Heart left ventricle (tissue), 16 donors: ENCODE results near the gene FXYD7. TPM values are rescaled to one million over a fixed set of nuclear protein-coding genes. Genes with fewer than 3 reads are reported as not detected.
A peak's percentile ranks its signal among the peaks of the same experiment; 100 is the strongest.
"Not testable (repeated sequence)": the region's sequence is repeated elsewhere in the genome, so short reads cannot be mapped to it uniquely, and the experiment has no call there.

ENCODE experiments used
- ATAC-seq, 4 donors: fragments of 200-7000 bp; cut with Tn5 transposase; one replicate each; pipeline ENCODE4 v1.9.1; 2020 to 2022; ENCODE audit warnings: moderate library complexity in 4 of 4, mild to moderate bottlenecking in 3 of 4, moderate number of reproducible peaks in 1 of 4
- DNase-seq, 5 donors: peaks; one replicate each; pipeline ENCODE4 v3.0.0-alpha.2; 2020
- H3K27ac ChIP-seq, 12 donors: fragments of 200-600 bp; sonication (generic) in 4 of 12; one replicate each; pipeline versions ENCODE4 v1.5.0 to v1.8.0; 2016 to 2022; ENCODE audit warnings: mild to moderate bottlenecking in 2 of 12
- H3K27me3 ChIP-seq, 9 donors: fragments of 200-600 bp; sonication (generic) in 2 of 9; one replicate each; pipeline versions ENCODE4 v1.5.1 to v1.8.0; 2016 to 2022; ENCODE audit warnings: mild to moderate bottlenecking in 3 of 9
- H3K36me3 ChIP-seq, 9 donors: fragments of 200-600 bp; sonication (generic) in 2 of 9; one replicate each; pipeline versions ENCODE4 v1.5.0 to v1.8.0; 2018 to 2022; ENCODE audit warnings: mild to moderate bottlenecking in 2 of 9
- H3K4me1 ChIP-seq, 12 donors: fragments of 200-600 bp; sonication (generic) in 4 of 12; one replicate each; pipeline versions ENCODE4 v1.5.0 to v1.8.0; 2016 to 2022; ENCODE audit warnings: mild to moderate bottlenecking in 3 of 12
- H3K4me3 ChIP-seq, 12 donors: fragments of 200-600 bp; sonication (generic) in 4 of 12; one replicate each; pipeline versions ENCODE4 v1.5.0 to v1.8.0; 2017 to 2022; ENCODE audit warnings: mild to moderate bottlenecking in 9 of 12, moderate library complexity in 4 of 12
- H3K9me3 ChIP-seq, 12 donors: fragments of 200-600 bp; sonication (generic) in 4 of 12; one replicate each; pipeline versions ENCODE4 v1.5.0 to v1.8.0; 2016 to 2022; ENCODE audit warnings: mild to moderate bottlenecking in 1 of 12
- CTCF ChIP-seq, 12 donors: fragments of 200-600 bp; sonication (generic) in 4 of 12; IDR thresholded peaks; one replicate each; pipeline versions ENCODE4 v1.5.0 to v1.8.0; 2018 to 2022; ENCODE audit warnings: antibody characterized with exemption in 12 of 12, mild to moderate bottlenecking in 5 of 12
- POLR2A ChIP-seq, 2 donors: fragments of 450-650 bp; IDR thresholded peaks; one replicate each; pipeline ENCODE4 v1.6.1; 2017; ENCODE audit warnings: antibody characterized with exemption in 2 of 2, mild to moderate bottlenecking in 2 of 2, moderate library complexity in 2 of 2
- WGBS, 4 donors: extraction: QIAGEN DNeasy Blood & Tissue Kit in 2 of 4; methylation state at CpG; one replicate each; pipeline versions ENCODE4 v1.1.5 to v1.1.7; 2013 to 2018; 5-methylcytosine and 5-hydroxymethylcytosine counted together
- intact Hi-C, 10 donors: fragments of 100-400 bp; cut with DNase I; formaldehyde crosslinking; loops; one replicate each; pipeline versions ENCODE4 v1.11.1 to v1.14.2; 2022
- polyA plus RNA-seq, 2 donors: library from polyadenylated mRNA; stranded (reverse); fragments of 200-250 nt; gene quantifications; one replicate each; pipeline ENCODE4 v1.2.3, GENCODE V29; 2013
- total RNA-seq, 9 donors: library from RNA; depleted of rRNA in 2 of 9; stranded (reverse); fragments of >200 nt in 2 of 9; fragmentation: NEBNext Ultra II Directional in 3 of 9; extraction: Animal tissue kit (Norgen Biotek cat#: 25700) in 3 of 9; gene quantifications; one replicate each; pipeline versions ENCODE4 v1.1.0 to v1.2.4, GENCODE V29; 2016 to 2023
- donor health status: ischemic (EF 13 %, LVEDD 7.1; RV severe dilation, severe dysfunction).
- donor health status: healthy with polysubstance abuse.
- donor health status: DM: no; HTN: yes; CAD: no.
- donor health status: DM: no; HTN: no; CAD: no.
- donor health status: ischemic (EF 25% LVEDD 6.9; RV normal size, moderate dysfunction).
- donor health status: ischemic (EF 25% LVEDD 5.7; RV mildly dilated, moderate dysfunction).
- donor health status: healthy.
- donor health status: DM: yes; HTN: yes; CAD: no.
- donor health status: ischemic (EF 35%, LVEDD 5.7; RV mildly dilated, moderate dysfunction).
- donor health status: nonischemic (EF 11% LVEDD 7.7; RV severe dilation, severe dysfunction).
- donor health status: DM: yes; HTN: yes; CAD: no.
- donor health status: PGD.
- donor health status: ischemic (EF 29% LVEDD 5.4; RV normal size, mild dysfunction).
- donor health status: nonischemic (EF 23%, LVEDD 6.1; RV moderate dilation, normal function).

Gene FXYD7
- total and polyA plus RNA-seq, 11 donors, result 0.21 to 0.52 (median 0.28) TPM; not detected in 8

GRCh38 chr19:35127871-35128270 is 15.2 kb upstream of the FXYD7 start:
- intact Hi-C loops, result no loop called here
- Histone ChIP-seq H3K4me1 (peaks cover 0 to 27% (median 12%) of the 10 kb centered on the region in 12 donors), H3K27me3 (no peaks in the 10 kb centered on the region), H3K9me3 (no peaks in the 10 kb centered on the region), H3K27ac (no peak overlapping the region), H3K36me3 (no peaks in the 10 kb centered on the region), H3K4me3 (no peak overlapping the region)
- no peak for TF ChIP-seq POLR2A (IDR thresholded peaks at IDR 0.05)
- TF ChIP-seq CTCF (IDR thresholded peaks at IDR 0.05), result no peak
- no peak for ATAC-seq
- DNase-seq, result no peak
- WGBS, 4 donors, result 78 to 96% (median 84%) methylated on average over 7 of the region's 7 CpGs

- H3K27ac ChIP-seq, result no peak overlapping the region
- DNase-seq (no peak), ATAC-seq (no peak)
- intact Hi-C loops, result no loop called here
- no peaks in the 10 kb centered on the region for H3K9me3 ChIP-seq
- peaks cover 0 to 22% (median 10%) of the 10 kb centered on the region in 12 donors for H3K4me1 ChIP-seq
- no peaks in the 10 kb centered on the region for H3K27me3 ChIP-seq
- H3K4me3 ChIP-seq, result no peak overlapping the region
- no peak for TF ChIP-seq CTCF (IDR thresholded peaks at IDR 0.05)
- TF ChIP-seq POLR2A (IDR thresholded peaks at IDR 0.05), result no peak
- WGBS, 4 donors, result 89 to 92% (median 91%) methylated on average over 9 of the region's 9 CpGs
- H3K36me3 ChIP-seq, result no peaks in the 10 kb centered on the region
Observed at GRCh38 chr19:35128398-35129057, 14.5 kb upstream of the FXYD7 start.

GRCh38 chr19:35129724-35130274 is 13.3 kb upstream of the FXYD7 start:
- not testable (repeated sequence) for H3K4me3 ChIP-seq, H3K36me3 ChIP-seq, H3K27me3 ChIP-seq, DNase-seq, ATAC-seq, H3K9me3 ChIP-seq
- 64 to 73% (median 65%) methylated on average over 14 of the region's 14 CpGs for WGBS, 4 donors
- Histone ChIP-seq H3K4me1 (peaks cover 0 to 12% (median 4%) of the 10 kb centered on the region in 12 donors), H3K27ac (peak overlapping the region in 2 of 12 donors; percentile 21 to 28)
- intact Hi-C loops, result loop anchor here in 6 of 10 donors (5.0 to 10.0 kb wide), 3 partner anchors 62 to 85 kb away; partner anchors contain the start of gene HPN (in 1 of the 6)

- intact Hi-C loops, result loop anchor here in 6 of 10 donors (5.0 to 10.0 kb wide), 3 partner anchors 64 to 86 kb away; partner anchors contain the start of gene HPN (in 1 of the 6)
- 83 to 85% (median 84%) methylated on average over 21 to 31 of the region's 31 CpGs for WGBS, 4 donors
- H3K27me3 ChIP-seq, result no peaks in the 10 kb centered on the region
- DNase-seq (no peak), ATAC-seq (no peak)
- TF ChIP-seq CTCF (IDR thresholded peaks at IDR 0.05), result no peak
- no peak for TF ChIP-seq POLR2A (IDR thresholded peaks at IDR 0.05)
- no peak overlapping the region for H3K27ac ChIP-seq
- no peaks in the 10 kb centered on the region for H3K9me3 ChIP-seq
- no peaks in the 10 kb centered on the region for H3K36me3 ChIP-seq
- H3K4me1 ChIP-seq, result peaks cover 0 to 14% (median 8%) of the 10 kb centered on the region in 12 donors
- no peak overlapping the region for H3K4me3 ChIP-seq
Observed at GRCh38 chr19:35130761-35131720, 12.0 kb upstream of the FXYD7 start.
